NCI-H128 (cell line): Measurements from ENCODE around the gene BNIP3.

Experiments
- DNase-seq: peaks from one replicate; lab custom pipeline; 2025; ENCODE audit not compliant: unreplicated experiment; lab: John Stamatoyannopoulos, UW

Gene BNIP3

GRCh38 chr10:131978851-131979250, 2.9 kb downstream of the BNIP3 start:
- DNase-seq: no peak

DNA sequence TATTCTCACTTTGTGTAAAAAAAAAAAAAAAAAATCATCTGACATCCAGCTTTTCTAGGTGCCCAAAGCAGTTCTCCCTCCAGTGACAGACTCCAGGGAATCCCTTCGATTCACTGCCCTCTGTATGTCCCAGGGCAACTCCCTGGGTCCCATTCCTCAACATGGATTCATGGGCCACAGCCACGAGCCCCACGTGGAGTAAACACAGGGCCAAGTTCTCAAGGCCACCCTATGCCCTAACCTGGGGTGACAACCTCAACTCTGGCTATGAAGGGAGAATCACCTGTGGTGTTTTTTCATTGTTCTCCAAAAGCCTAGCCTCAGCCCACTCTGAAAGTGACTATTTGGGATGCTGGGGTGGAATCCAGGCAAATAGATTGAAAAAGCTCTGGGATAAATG, 3.4 kb downstream of the BNIP3 start:
- no peak for DNase-seq

GRCh38 chr10:131977323-131978096, 4.2 kb downstream of the BNIP3 start:
- DNase-seq: no peak

- no peak for DNase-seq
Measured at GRCh38 chr10:131975796-131976195, 5.9 kb downstream of the BNIP3 start.

- no peak for DNase-seq
Measured at GRCh38 chr10:131975003-131975402, 6.7 kb downstream of the BNIP3 start.

DNA sequence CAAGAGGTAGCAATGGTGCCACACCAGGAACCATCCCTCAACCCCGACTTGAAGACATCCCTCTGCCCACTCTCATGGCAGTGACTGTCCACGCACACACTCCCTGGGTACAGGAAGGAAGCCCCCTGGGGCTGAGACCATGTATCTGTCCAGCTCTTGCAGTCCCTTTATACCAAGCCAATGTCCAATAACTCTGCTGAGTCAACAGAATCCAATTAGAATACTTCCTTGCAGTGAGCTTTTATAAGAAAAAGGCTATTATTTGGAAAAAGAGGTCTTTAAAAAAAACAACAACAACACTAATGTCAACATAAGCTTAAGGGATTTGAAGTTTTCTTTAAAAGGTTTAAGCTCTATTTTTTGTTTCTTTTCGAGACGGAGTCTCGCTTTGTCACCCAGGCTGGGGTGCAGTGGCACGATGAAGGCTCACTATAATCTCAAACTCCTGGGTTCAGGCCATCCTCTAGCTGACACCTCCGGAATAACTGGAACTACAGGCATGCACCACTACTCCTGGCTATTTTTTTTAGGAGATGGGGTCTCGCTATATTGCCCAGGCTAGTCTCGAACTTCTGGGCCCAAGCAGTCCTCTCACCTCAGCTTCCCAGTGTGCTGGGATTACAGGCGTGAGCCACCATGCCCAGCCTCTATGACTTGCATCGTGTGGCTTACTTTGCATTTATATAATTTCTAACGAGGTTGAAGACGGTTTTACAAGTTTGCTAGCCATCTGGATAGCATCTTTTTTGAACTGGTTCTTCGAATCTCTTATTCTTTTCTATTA, 7.5 kb downstream of the BNIP3 start:
- no peak for DNase-seq

DNA sequence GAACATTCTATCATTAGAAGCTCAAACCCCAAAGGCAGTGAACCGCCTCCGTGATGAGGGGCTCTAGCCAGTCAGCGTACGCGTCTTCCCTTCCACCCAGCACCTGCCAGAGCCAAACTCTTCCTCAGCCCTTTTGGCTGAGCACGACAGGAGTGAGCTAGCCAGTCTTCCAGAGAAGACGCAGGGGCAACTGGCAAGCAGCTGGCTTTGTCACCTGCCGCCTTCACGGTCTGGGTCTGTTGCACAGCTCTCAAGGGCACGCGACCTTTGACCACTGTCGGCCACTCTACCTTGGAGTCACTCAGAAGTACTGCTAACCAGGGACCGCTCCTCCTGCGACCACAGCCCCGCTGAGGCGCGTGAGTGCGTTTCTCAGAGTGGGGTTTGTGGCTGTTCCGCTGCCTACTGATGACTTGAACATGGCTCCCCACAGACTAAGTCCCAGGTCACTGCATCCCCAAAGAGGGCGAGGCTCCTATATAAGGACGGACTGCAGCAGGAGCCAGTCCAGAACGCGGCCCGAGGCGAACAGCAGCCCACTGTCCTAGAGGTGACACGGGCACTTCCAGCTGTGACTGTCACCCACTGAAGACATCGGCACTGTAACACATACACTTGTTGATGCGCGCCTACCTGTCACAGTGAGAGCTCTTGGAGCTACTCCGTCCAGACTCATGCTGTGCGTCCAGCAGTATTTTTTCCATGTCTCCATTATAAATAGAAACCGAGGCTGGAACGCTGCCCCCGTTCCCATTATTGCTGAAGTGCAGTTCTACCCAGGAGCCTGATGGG, 8.4 kb downstream of the BNIP3 start:
- DNase-seq: no peak

- no peak for DNase-seq
Measured at GRCh38 chr10:131972474-131973071, 9.2 kb downstream of the BNIP3 start.

- DNase-seq: no peak
Measured at GRCh38 chr10:131971591-131971990, 10.1 kb downstream of the BNIP3 start.

GRCh38 chr10:131970946-131971345, 10.8 kb downstream of the BNIP3 start:
- DNase-seq: no peak

DNA sequence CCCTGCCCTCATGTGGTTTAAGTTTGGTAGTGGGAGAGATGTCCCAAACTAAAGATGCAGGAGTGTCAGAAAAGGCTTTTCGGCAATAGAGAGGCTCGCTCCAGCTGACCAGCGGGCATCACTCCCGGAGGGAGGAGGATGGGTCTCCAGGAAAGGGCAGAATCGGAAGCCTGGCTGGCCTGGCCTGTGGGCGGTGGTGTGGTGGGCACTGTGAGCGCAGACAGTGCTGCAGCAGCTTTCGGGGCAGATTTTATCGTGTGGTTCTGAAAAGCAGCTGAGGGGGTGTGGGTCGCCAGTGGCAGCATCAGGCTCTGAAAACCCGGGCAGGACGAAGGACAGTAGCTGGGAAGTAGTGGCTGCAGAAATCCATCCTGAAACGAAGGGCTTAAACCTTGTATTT, 12.8 kb downstream of the BNIP3 start:
- no peak for DNase-seq

- DNase-seq: no peak
Measured at GRCh38 chr10:131964298-131964697, 17.4 kb downstream of the BNIP3 start.

GRCh38 chr10:131963811-131964210, 17.9 kb downstream of the BNIP3 start:
- no peak for DNase-seq

DNA sequence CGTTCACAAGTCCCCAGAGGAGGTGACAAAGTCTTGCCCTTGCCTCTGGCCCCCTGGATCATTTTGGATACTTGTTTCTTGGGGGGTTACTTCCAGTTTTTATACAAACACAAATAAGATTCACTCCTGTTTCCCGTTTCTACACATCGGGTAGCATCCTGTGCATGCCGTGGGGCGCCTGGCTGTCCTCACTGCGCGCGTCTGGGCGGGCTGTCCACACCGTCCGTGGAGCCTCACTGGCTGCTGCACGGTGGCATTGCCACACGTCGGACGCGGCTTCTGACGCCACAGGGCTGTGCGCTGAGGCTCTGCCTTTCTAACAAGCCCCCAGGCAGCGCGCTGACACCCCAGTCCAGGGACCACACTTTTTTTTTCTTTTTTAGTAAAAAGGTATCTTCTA, 18.4 kb downstream of the BNIP3 start:
- no peak for DNase-seq

- no peak for DNase-seq
Measured at GRCh38 chr10:131961777-131962662, 19.7 kb downstream of the BNIP3 start.

- DNase-seq: no peak
Measured at GRCh38 chr10:131961047-131961776, 20.5 kb downstream of the BNIP3 start.

DNA sequence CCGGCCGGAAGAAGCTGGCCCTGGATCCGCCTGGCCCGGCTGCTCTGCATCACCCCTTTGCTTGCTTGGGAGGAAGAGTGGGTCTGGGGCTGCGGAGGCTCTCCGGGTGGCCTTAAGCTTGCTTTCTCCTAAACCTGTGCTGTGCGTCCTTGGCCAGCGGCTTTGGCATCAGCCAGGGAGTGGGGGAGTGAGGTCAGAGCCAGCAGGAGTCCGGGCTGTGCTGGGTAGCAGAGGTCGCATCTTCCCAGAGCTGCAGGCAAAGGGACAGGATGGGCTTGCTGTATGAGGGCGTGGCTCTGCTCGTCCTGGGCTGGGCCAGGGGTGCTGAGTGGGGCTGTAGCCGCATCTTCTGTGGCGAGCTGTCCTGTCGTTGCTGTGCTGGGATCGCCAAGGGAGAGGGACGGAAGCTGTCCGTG, 21.1 kb downstream of the BNIP3 start:
- no peak for DNase-seq

- no peak for DNase-seq
Measured at GRCh38 chr10:131959841-131960240, 21.9 kb downstream of the BNIP3 start.

GRCh38 chr10:131955591-131956340, 26.0 kb downstream of the BNIP3 start:
- DNase-seq: no peak
